Measurements from ENCODE around the gene CLSTN2.

DNA sequence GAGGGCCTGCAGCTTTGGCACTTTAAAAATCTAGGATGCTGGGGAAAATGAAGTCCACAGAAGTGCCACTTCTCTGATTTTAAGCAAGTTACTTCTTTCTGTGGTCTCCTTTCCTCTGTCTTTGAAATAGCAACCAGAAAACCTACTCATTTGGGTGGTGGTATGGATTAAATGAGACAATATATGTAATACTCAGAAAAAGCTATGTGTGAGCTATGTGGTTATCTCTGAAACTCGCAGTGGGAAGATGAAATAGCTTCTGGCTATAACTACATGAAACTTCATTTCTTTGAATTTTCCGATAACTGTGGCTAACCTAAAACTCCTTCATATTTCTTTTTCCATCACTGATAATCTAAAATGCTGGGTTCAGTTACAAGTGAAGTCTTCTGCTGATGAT, 368.9 kb downstream of the CLSTN2 start:
- TF ChIP-seq, protein P1, sequence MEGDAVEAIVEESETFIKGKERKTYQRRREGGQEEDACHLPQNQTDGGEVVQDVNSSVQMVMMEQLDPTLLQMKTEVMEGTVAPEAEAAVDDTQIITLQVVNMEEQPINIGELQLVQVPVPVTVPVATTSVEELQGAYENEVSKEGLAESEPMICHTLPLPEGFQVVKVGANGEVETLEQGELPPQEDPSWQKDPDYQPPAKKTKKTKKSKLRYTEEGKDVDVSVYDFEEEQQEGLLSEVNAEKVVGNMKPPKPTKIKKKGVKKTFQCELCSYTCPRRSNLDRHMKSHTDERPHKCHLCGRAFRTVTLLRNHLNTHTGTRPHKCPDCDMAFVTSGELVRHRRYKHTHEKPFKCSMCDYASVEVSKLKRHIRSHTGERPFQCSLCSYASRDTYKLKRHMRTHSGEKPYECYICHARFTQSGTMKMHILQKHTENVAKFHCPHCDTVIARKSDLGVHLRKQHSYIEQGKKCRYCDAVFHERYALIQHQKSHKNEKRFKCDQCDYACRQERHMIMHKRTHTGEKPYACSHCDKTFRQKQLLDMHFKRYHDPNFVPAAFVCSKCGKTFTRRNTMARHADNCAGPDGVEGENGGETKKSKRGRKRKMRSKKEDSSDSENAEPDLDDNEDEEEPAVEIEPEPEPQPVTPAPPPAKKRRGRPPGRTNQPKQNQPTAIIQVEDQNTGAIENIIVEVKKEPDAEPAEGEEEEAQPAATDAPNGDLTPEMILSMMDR (IDR thresholded peaks at IDR 0.05) = no peak
- no peak for TF ChIP-seq POLR2A (IDR thresholded peaks at IDR 0.05)

Data from vagina (tissue), 2 donors.